GM12865 (cell line): Measurements from ENCODE around the gene POU6F2.
"Not testable (repeated sequence)": the region's sequence is repeated elsewhere in the genome, so short reads cannot be mapped to it uniquely, and the experiment has no call there.

Experiments used
- DNase-seq: peaks from one replicate; pipeline ENCODE4 v3.0.0; 2010; ENCODE audit warnings: low read depth
- H3K4me3 ChIP-seq: 2 replicates; pipeline ENCODE4 v1.5.1; 2011; ENCODE audit warnings: mild to moderate bottlenecking, low read depth, low read length, control low read depth
- CTCF ChIP-seq: IDR thresholded peaks from 2 replicates; pipeline ENCODE4 v1.5.1; 2011; ENCODE audit warnings: low read length, control low read depth, low read depth, inconsistent platforms; ENCODE audit not compliant: insufficient read depth; ENCODE audit errors: missing control alignments

Gene POU6F2

DNA sequence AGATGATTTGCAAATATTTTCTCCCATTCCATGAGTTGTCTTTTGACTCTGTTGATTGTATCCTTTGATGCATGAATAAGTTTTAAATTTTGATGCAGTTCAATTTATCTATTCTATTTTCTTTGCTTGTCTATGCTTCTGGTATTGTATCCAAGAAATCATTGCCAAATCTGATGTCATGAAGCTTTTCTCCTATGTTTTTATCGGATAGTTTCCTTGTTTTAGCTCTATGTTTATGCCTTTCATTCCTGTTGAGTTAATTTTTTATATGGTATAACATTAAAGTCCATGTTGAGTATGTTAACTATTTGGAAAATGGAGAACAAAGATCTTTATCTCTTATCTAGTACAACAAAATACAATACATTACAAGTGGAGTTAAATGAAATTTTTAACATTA lies 41.1 kb upstream of the POU6F2 start:
- H3K4me3 ChIP-seq, result no peak overlapping the region
- no peak for TF ChIP-seq CTCF
- DNase-seq, result no peak

GRCh38 chr7:38938001-38938485 lies 39.7 kb upstream of the POU6F2 start:
- DNase-seq, result no peak
- TF ChIP-seq CTCF, result no peak
- H3K4me3 ChIP-seq, result no peak overlapping the region

GRCh38 chr7:38938589-38938988 lies 39.1 kb upstream of the POU6F2 start:
- H3K4me3 ChIP-seq, result no peak overlapping the region
- no peak for TF ChIP-seq CTCF
- DNase-seq, result no peak

DNA sequence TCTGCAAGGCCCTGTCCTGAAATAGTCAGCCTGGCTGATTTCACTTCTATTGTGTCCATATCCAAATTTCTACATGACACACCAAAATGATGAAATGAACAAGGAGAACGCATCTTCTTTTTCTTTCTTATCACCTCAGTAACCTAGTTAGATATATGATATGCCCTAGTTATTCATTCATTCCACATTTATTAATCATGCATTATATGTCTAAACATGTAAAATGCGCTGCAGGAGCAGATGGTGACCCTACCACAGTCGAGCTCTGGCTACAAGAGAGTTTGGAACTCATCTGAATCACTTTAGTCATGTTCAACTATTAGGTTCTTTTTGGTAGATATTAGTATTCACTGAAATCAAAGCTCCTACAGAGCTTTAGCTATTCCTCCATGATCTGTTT lies 36.9 kb upstream of the POU6F2 start:
- H3K4me3 ChIP-seq, result no peak overlapping the region
- DNase-seq, result no peak
- no peak for TF ChIP-seq CTCF

DNA sequence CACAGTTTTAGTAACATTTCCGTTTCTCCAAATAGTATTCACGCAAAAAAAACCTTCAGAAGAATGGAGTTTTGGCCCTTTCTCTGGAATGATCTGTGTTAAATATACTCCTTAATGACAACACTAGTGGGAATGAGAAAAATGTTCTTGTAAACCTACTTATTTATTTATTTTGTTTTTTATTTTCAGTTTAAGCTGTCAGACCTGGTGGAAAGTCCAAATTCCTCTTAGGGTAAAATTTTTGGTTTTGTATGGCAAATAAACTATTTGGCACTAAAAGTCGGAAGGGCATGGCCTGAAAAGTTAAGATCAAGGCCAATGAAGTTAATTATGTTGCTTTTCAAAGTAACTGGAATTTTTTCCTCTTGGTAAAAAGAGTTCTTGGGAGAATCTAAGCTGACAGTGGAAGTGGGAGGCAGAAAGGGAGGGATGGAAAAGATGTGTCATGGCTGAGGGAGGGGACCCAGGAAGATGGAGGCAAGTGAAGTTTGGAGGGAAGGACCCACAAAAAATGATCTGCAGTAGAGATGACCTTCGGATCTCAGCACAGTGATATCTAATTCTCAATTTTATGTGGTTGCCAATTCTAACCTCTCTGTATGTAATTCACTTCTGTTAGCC lies 35.2 kb upstream of the POU6F2 start:
- DNase-seq, result no peak
- H3K4me3 ChIP-seq, result no peak overlapping the region
- no peak for TF ChIP-seq CTCF

GRCh38 chr7:38947541-38947940 lies 30.2 kb upstream of the POU6F2 start:
- not testable (repeated sequence) for H3K4me3 ChIP-seq, DNase-seq

DNA sequence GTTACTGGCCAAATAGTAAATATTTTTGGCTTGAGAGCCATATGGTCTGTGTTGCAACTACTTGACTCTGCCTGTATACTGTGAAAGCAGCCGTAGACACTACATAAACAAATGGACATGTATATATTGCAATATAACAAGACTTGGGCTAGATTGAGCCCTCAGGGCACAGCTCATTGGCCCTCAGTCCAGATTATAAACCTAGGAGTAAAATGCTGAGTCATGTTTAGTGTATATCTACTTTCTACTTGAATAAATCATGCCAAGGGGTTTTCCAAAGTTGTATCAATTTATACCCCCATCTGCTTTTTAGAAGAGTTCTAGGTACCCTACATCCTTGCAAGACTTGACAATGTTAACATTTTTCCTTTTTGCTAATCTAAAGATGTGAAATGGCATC lies 27.4 kb upstream of the POU6F2 start:
- no peak for TF ChIP-seq CTCF
- DNase-seq, result no peak
- H3K4me3 ChIP-seq, result no peak overlapping the region
